ENCODE data around the gene PLCH2.

GRCh38 chr1:2539312-2539907 is 63.3 kb downstream of the PLCH2 start:
- no peak for TF ChIP-seq POLR2A (IDR thresholded peaks at IDR 0.05)
- no peak for TF ChIP-seq EP300 (IDR thresholded peaks at IDR 0.05)
